ENCODE results near the gene SOX30. TPM values are rescaled to one million over a fixed set of nuclear protein-coding genes. Genes with fewer than 3 reads are reported as not detected.

Gene SOX30
- total RNA-seq, 1 donor from 2014 or later: not detected

DNA sequence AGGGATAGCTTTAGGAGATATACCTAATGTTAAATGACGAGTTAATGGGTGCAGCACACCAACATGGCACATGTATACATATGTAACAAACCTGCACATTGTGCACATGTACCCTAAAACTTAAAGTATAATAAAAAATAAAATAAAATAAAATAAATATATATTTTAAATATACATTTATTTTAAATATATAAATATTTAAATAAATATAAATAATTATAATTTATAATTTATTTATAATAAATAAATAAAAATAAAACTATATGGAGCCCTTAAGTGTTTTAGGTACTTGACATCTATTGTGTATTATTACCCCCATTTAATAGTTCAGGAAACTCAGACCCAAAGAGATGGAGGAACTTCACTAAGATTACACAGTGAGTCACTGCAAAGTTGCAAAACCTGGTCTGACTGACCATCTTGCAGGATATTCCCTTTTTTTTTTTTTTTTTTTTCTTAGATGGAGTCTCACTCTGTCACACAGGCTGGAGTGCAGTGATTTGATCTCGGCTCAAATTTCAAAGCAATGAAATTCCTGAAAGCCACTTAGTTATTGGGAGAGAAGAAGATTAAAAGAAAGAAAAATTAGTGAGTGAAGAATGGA is 13.3 kb upstream of the SOX30 start:
- H3K4me3 Mint-ChIP-seq: no peak overlapping the region
- no peaks in the 10 kb centered on the region for H3K36me3 Mint-ChIP-seq (ENCODE audit: low read depth)
- H3K27ac Mint-ChIP-seq (ENCODE audit: unreplicated experiment): no peak overlapping the region
- TF ChIP-seq, protein P1, sequence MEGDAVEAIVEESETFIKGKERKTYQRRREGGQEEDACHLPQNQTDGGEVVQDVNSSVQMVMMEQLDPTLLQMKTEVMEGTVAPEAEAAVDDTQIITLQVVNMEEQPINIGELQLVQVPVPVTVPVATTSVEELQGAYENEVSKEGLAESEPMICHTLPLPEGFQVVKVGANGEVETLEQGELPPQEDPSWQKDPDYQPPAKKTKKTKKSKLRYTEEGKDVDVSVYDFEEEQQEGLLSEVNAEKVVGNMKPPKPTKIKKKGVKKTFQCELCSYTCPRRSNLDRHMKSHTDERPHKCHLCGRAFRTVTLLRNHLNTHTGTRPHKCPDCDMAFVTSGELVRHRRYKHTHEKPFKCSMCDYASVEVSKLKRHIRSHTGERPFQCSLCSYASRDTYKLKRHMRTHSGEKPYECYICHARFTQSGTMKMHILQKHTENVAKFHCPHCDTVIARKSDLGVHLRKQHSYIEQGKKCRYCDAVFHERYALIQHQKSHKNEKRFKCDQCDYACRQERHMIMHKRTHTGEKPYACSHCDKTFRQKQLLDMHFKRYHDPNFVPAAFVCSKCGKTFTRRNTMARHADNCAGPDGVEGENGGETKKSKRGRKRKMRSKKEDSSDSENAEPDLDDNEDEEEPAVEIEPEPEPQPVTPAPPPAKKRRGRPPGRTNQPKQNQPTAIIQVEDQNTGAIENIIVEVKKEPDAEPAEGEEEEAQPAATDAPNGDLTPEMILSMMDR (conservative IDR thresholded peaks at IDR 0.05): no peak
- H3K9me3 Mint-ChIP-seq: peaks cover 7% of the 10 kb centered on the region
- peaks cover 17% of the 10 kb centered on the region for H3K27me3 Mint-ChIP-seq (ENCODE audit: low read depth)
- DNase-seq (ENCODE audit: low read depth, low spot score): no peak
- H3K4me1 Mint-ChIP-seq: peaks cover 4% of the 10 kb centered on the region

DNA sequence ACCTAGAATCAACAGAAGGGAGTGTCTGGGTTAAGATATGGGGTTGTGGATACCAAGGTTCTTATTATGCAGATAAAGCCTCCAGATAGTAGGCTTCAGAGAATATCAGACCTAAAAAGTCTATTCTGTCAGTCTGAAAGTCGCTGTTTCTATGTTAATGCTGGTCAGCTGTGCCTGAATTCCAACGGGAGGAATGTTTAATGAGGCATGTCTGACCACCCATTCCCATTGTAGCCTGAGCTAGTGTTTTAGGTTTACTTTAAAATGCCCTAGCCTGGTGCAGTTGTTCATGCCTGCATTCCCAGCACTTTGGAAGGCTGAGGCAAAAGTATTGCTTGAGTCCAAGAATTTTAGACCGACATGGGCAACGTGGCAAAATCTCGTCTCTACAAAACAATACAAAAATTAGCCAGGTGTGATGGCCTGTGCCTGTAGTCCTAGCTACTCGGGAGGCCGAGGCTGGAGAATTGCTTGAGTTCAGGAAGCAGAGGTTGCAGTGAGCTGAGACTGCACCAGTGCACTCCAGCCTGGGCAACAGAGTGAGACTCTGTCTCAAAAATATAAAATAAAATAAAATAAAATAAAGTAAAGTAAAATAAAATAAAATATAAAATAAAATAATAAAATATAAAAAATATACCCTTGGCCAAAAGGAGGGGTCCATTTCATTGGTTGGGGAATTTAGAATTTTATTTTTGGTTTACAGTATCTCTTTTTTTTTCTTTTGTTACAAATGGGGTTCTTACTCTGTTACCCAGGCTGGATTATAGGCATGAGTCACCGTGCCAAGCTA is 7.8 kb upstream of the SOX30 start:
- Mint-ChIP-seq H3K36me3 (ENCODE audit: low read depth) (peaks cover 3% of the 10 kb centered on the region), H3K4me3 (no peak overlapping the region), H3K27me3 (ENCODE audit: low read depth) (peaks cover 2% of the 10 kb centered on the region), H3K9me3 (peaks cover 11% of the 10 kb centered on the region), H3K27ac (ENCODE audit: unreplicated experiment) (no peak overlapping the region), H3K4me1 (no peaks in the 10 kb centered on the region)
- no peak for DNase-seq (ENCODE audit: low read depth, low spot score)
- TF ChIP-seq, protein P1 (conservative IDR thresholded peaks at IDR 0.05): no peak

DNA sequence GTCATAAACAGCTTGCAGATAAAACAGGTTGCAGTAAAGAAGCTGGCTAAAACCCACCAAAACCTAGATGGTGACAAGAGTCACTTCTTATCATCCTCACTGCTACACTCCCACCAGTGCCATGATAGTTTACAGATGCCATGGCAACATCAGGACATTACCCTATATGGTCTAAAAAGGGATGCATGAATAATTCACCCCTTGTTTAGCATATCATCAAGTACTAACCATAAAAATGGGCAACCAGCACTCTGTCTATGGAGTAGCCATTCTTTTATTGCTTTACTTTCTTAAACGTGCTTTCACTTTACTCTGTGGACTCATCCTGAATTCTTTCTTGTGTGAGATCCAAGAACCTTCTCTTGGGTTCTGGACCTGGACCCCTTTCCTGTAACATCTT is 6.7 kb upstream of the SOX30 start:
- TF ChIP-seq, protein P1 (conservative IDR thresholded peaks at IDR 0.05): no peak
- H3K4me1 Mint-ChIP-seq: no peaks in the 10 kb centered on the region
- no peak for DNase-seq (ENCODE audit: low read depth, low spot score)
- H3K36me3 Mint-ChIP-seq (ENCODE audit: low read depth): peaks cover 5% of the 10 kb centered on the region
- H3K4me3 Mint-ChIP-seq: no peak overlapping the region
- H3K27ac Mint-ChIP-seq (ENCODE audit: unreplicated experiment): no peak overlapping the region
- H3K27me3 Mint-ChIP-seq (ENCODE audit: low read depth): peaks cover 2% of the 10 kb centered on the region
- H3K9me3 Mint-ChIP-seq: peaks cover 11% of the 10 kb centered on the region

DNA sequence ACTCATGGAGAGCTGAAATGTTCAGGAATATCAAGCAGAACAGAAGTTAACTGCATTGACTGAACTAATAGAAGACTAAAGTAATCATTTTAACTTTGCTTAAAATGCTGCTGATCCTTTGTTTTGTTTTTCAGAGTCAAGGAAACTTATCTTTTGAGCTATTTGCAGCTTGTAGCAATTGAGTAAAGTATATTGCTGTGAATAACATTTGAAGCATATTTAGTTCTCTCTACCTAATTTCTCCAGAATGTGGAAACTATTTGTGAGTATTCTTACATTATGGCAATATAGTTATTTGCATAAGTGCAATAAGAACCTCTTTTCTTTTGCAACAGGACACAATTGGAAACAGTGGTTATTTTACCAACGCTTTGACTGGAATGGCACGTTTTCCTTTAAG is 5.3 kb upstream of the SOX30 start:
- no peak overlapping the region for H3K27ac Mint-ChIP-seq (ENCODE audit: unreplicated experiment)

DNA sequence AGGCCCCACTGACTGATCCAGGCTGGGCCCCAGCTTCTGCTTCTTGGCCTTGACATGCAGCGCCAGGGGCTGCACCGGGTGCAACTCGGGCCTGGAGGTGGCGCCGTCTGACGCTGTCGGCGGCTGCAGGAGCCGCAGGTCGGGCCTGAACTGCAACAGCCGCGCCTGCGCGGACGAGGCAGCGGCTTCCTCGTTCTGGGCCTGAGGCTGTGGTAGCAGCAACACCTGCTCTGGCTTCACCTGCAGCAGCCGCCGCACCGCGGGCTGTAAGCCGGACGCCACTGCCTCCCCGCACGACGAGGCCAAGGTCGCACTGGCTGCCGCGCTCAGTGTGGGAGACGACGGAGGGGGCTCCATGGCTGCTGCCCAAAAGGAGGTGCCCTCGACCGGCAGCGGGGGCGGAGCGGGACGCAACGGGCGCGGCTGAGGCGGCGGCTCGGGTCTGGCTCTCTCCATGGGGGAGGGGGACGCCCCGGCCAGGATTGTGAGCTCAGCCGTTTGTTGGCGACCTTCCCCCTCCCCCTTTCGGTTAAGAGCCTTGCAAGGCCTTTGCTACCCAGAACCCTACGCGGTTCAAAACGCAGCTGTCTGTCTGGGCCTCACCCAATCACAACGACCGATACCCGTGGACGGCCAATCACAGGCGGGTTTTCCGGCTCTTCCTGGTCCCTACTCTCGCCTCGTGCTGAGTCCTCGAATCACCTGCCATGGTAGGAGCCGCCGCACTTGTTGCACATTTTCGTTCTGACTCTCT is 438 bp downstream of the SOX30 start:
- Mint-ChIP-seq H3K9me3 (peaks cover 18% of the 10 kb centered on the region), H3K27me3 (ENCODE audit: low read depth) (no peaks in the 10 kb centered on the region), H3K4me1 (no peaks in the 10 kb centered on the region), H3K36me3 (ENCODE audit: low read depth) (peaks cover 16% of the 10 kb centered on the region), H3K27ac (ENCODE audit: unreplicated experiment) (no peak overlapping the region), H3K4me3 (no peak overlapping the region)
- TF ChIP-seq, protein P1 (conservative IDR thresholded peaks at IDR 0.05): no peak
- DNase-seq (ENCODE audit: low read depth, low spot score): no peak

More for the DNA sequence above, 5.3 kb upstream of the SOX30 start:
- peaks cover 2% of the 10 kb centered on the region for H3K27me3 Mint-ChIP-seq (ENCODE audit: low read depth)
- H3K4me3 Mint-ChIP-seq: no peak overlapping the region
- H3K36me3 Mint-ChIP-seq (ENCODE audit: low read depth): peaks cover 14% of the 10 kb centered on the region
- no peak for DNase-seq (ENCODE audit: low read depth, low spot score)
- peaks cover 20% of the 10 kb centered on the region for H3K9me3 Mint-ChIP-seq
- TF ChIP-seq, protein P1 (conservative IDR thresholded peaks at IDR 0.05): no peak
- no peaks in the 10 kb centered on the region for H3K4me1 Mint-ChIP-seq
